ENCODE results near the gene DSCAM. TPM values are rescaled to one million over a fixed set of nuclear protein-coding genes. Genes with fewer than 3 reads are reported as not detected.

Gene DSCAM
- total and polyA plus RNA-seq, 2 experiments from 2014 or later, result 0.07 TPM; not detected in 1

GRCh38 chr21:40686526-40686925, 160.4 kb downstream of the DSCAM start (continued):
- TF ChIP-seq CTCF (conservative IDR thresholded peaks at IDR 0.05; ENCODE audit: low read depth in 2 of 2), result no peak

GRCh38 chr21:40685141-40685540, 161.8 kb downstream of the DSCAM start:
- TF ChIP-seq CTCF (conservative IDR thresholded peaks at IDR 0.05; ENCODE audit: low read depth in 2 of 2) (no peak), ETS1 (IDR thresholded peaks at IDR 0.05) (no peak), ZNF114 (CRISPR knock-in tag; IDR thresholded peaks at IDR 0.05) (no peak), EZH2phosphoT487 (IDR thresholded peaks at IDR 0.05; ENCODE audit: unreplicated experiment) (no peak), STAT1 (IDR thresholded peaks at IDR 0.05; ENCODE audit: unreplicated experiment) (no peak)
- no peaks in the 10 kb centered on the region for H3K9me2 ChIP-seq (ENCODE audit: insufficient read depth)
- no peak for ATAC-seq
- H3K27ac ChIP-seq (ENCODE audit: low read depth), result no peak overlapping the region
- H2AFZ ChIP-seq, result no peak overlapping the region
- no peak overlapping the region for H3K4me3 ChIP-seq
- no peaks in the 10 kb centered on the region for H3K36me3 ChIP-seq (ENCODE audit: insufficient read depth)
- Mint-ChIP-seq H3K36me3 (ENCODE audit: low read depth) (peaks cover 29% of the 10 kb centered on the region), H3K4me1 (peaks cover 16% of the 10 kb centered on the region; the same call in 2 of the 3 replicates), H3K9me3 (peaks cover 86% of the 10 kb centered on the region), H3K27ac (no peak overlapping the region), H3K4me3 (no peak overlapping the region), H3K27me3 (ENCODE audit: insufficient read depth, low read depth, poor library complexity) (peaks cover 7% of the 10 kb centered on the region)
- H3F3A ChIP-seq (replicated peaks; ENCODE audit: low read depth), result no peaks in the 10 kb centered on the region
- H3K27me3 ChIP-seq (ENCODE audit: insufficient read depth), result no peaks in the 10 kb centered on the region
- H3K4me2 ChIP-seq, result no peak overlapping the region
- DNase-seq (ENCODE audit: low spot score), result no peak
- no peaks in the 10 kb centered on the region for H4K20me1 ChIP-seq (replicated peaks; ENCODE audit: insufficient read depth)
- no peaks in the 10 kb centered on the region for H3K79me2 ChIP-seq (replicated peaks; ENCODE audit: insufficient read depth)
- 0 out of 2 replicates have a peak, but pooled peaks cover 4% of the 10 kb centered on the region for H3K4me1 ChIP-seq (ENCODE audit: insufficient read depth)

GRCh38 chr21:40684726-40685125, 162.2 kb downstream of the DSCAM start:
- H3K4me1 ChIP-seq (ENCODE audit: insufficient read depth), result 0 out of 2 replicates have a peak, but pooled peaks cover 4% of the 10 kb centered on the region
- no peak for ATAC-seq
- H3K36me3 ChIP-seq (ENCODE audit: insufficient read depth), result no peaks in the 10 kb centered on the region
- no peaks in the 10 kb centered on the region for H4K20me1 ChIP-seq (replicated peaks; ENCODE audit: insufficient read depth)
- peaks cover 7% of the 10 kb centered on the region for H3K27me3 Mint-ChIP-seq (ENCODE audit: insufficient read depth, low read depth, poor library complexity)
- H3K9me3 Mint-ChIP-seq, result peaks cover 83% of the 10 kb centered on the region
- no peaks in the 10 kb centered on the region for H3K27me3 ChIP-seq (ENCODE audit: insufficient read depth)
- no peak overlapping the region for H3K4me2 ChIP-seq
- no peaks in the 10 kb centered on the region for H3K9me2 ChIP-seq (ENCODE audit: insufficient read depth)
- peaks cover 29% of the 10 kb centered on the region for H3K36me3 Mint-ChIP-seq (ENCODE audit: low read depth)
- H3F3A ChIP-seq (replicated peaks; ENCODE audit: low read depth), result no peaks in the 10 kb centered on the region
- no peak overlapping the region for H2AFZ ChIP-seq
- H3K79me2 ChIP-seq (replicated peaks; ENCODE audit: insufficient read depth), result no peaks in the 10 kb centered on the region
- no peak overlapping the region for H3K4me3 ChIP-seq
- H3K27ac ChIP-seq (ENCODE audit: low read depth), result no peak overlapping the region
- H3K4me1 Mint-ChIP-seq, result peaks cover 16% of the 10 kb centered on the region; the same call in 2 of the 3 replicates
- DNase-seq (ENCODE audit: low spot score), result no peak
- no peak overlapping the region for H3K27ac Mint-ChIP-seq
- no peak overlapping the region for H3K4me3 Mint-ChIP-seq
- TF ChIP-seq ZNF331 (CRISPR knock-in tag; IDR thresholded peaks at IDR 0.05; ENCODE audit: low read depth) (no peak), REST (IDR thresholded peaks at IDR 0.05; ENCODE audit: unreplicated experiment) (no peak), EZH2 (IDR thresholded peaks at IDR 0.05; ENCODE audit: low read depth, unreplicated experiment) (no peak), ETS1 (IDR thresholded peaks at IDR 0.05) (no peak), CREB1 (CRISPR knock-in tag; IDR thresholded peaks at IDR 0.05; ENCODE audit: low read depth) (no peak), NANOG (IDR thresholded peaks at IDR 0.05; ENCODE audit: borderline replicate concordance) (no peak)

Data from GM23338 (cell line).